Neural cell (in vitro differentiated cells): Measurements from ENCODE around the gene STON2.

Source experiments
- CTCF ChIP-seq: fragments of 450-650 bp; IDR thresholded peaks from 2 replicates; pipeline ENCODE4 v1.5.1; 2014; ENCODE audit warnings: antibody characterized with exemption, mild to moderate bottlenecking, moderate library complexity; ENCODE audit not compliant: poor library complexity, severe bottlenecking
- POLR2AphosphoS5 ChIP-seq: IDR thresholded peaks from 2 replicates; pipeline ENCODE4 v1.6.1; 2012
- TAF1 ChIP-seq: IDR thresholded peaks from 2 replicates; pipeline ENCODE4 v1.6.1; 2012; ENCODE audit warnings: low read depth

GRCh38 chr14:81437244-81437643 lies 37.1 kb upstream of the STON2 start:
- TF ChIP-seq CTCF (no peak), POLR2AphosphoS5 (no peak), TAF1 (no peak)
